Choroid plexus epithelial cell (primary cell): ENCODE results near the gene MICU1.
"Not testable (repeated sequence)": the region's sequence is repeated elsewhere in the genome, so short reads cannot be mapped to it uniquely, and the experiment has no call there.

ENCODE experiments used
- DNase-seq: peaks from one replicate; pipeline ENCODE4 v3.0.0-alpha.2; 2010; ENCODE audit warnings: low read depth
- H3K4me3 ChIP-seq: 2 replicates; pipeline ENCODE4 v1.5.1; 2011; ENCODE audit warnings: low read depth, mild to moderate bottlenecking, control low read depth, low read length, moderate library complexity
- CTCF ChIP-seq: conservative IDR thresholded peaks from 2 replicates; pipeline ENCODE4 v1.5.1; 2011; ENCODE audit warnings: low read depth, mild to moderate bottlenecking, control low read depth, inconsistent platforms, low read length, moderate library complexity

Gene MICU1

GRCh38 chr10:72418679-72419078 lies 207.2 kb downstream of the MICU1 start:
- TF ChIP-seq CTCF = no peak
- no peak for DNase-seq
- H3K4me3 ChIP-seq = no peak overlapping the region

GRCh38 chr10:72417971-72418370 lies 207.9 kb downstream of the MICU1 start:
- no peak for DNase-seq
- TF ChIP-seq CTCF = no peak
- no peak overlapping the region for H3K4me3 ChIP-seq

- H3K4me3 ChIP-seq = no peak overlapping the region
- no peak for TF ChIP-seq CTCF
- no peak for DNase-seq
Observed at GRCh38 chr10:72416661-72417060, 209.2 kb downstream of the MICU1 start.

GRCh38 chr10:72414642-72415041 lies 211.2 kb downstream of the MICU1 start:
- no peak for TF ChIP-seq CTCF
- H3K4me3 ChIP-seq = no peak overlapping the region
- no peak for DNase-seq

- no peak for TF ChIP-seq CTCF
- DNase-seq = no peak
- H3K4me3 ChIP-seq = no peak overlapping the region
Observed at GRCh38 chr10:72409167-72409566, 216.7 kb downstream of the MICU1 start.

GRCh38 chr10:72407927-72408600 lies 217.8 kb downstream of the MICU1 start:
- DNase-seq = no peak
- no peak overlapping the region for H3K4me3 ChIP-seq
- TF ChIP-seq CTCF = no peak

GRCh38 chr10:72407471-72407870 lies 218.4 kb downstream of the MICU1 start:
- DNase-seq = no peak
- TF ChIP-seq CTCF = no peak
- H3K4me3 ChIP-seq = no peak overlapping the region

- H3K4me3 ChIP-seq, DNase-seq: not testable (repeated sequence)
Observed at GRCh38 chr10:72395581-72395980, 230.3 kb downstream of the MICU1 start.
